ENCODE measurements around the gene NPY. TPM values are rescaled to one million over a fixed set of nuclear protein-coding genes. Genes with fewer than 3 reads are reported as not detected.

NPY gene
- total RNA-seq, 1 donor from 2014 or later = not detected

- no peak for DNase-seq (ENCODE audit: low read depth in 2 of 2)
Observed at GRCh38 chr7:24313777-24314176, 29.8 kb downstream of the NPY start.

GRCh38 chr7:24316340-24316739, 32.4 kb downstream of the NPY start:
- no peak for DNase-seq (ENCODE audit: low read depth in 2 of 2)

GRCh38 chr7:24318326-24318725, 34.3 kb downstream of the NPY start:
- no peak for DNase-seq (ENCODE audit: low read depth in 2 of 2)

GRCh38 chr7:24319209-24319608, 35.2 kb downstream of the NPY start:
- no peak for DNase-seq (ENCODE audit: low read depth in 2 of 2)

- DNase-seq (ENCODE audit: low read depth in 2 of 2) = no peak
Observed at GRCh38 chr7:24323961-24324480, 40.0 kb downstream of the NPY start.

GRCh38 chr7:24325708-24326107, 41.7 kb downstream of the NPY start:
- no peak for DNase-seq (ENCODE audit: low read depth in 2 of 2)

GRCh38 chr7:24328050-24328449, 44.1 kb downstream of the NPY start:
- DNase-seq (ENCODE audit: low read depth in 2 of 2) = no peak

- no peak for DNase-seq (ENCODE audit: low read depth in 2 of 2)
Observed at GRCh38 chr7:24328894-24329293, 44.9 kb downstream of the NPY start.

GRCh38 chr7:24334012-24334411, 50.0 kb downstream of the NPY start:
- no peak for DNase-seq (ENCODE audit: low read depth in 2 of 2)

- no peak for DNase-seq (ENCODE audit: low read depth in 2 of 2)
Observed at GRCh38 chr7:24334627-24335026, 50.6 kb downstream of the NPY start.

- DNase-seq (ENCODE audit: low read depth in 2 of 2) = no peak
Observed at GRCh38 chr7:24336461-24336860, 52.5 kb downstream of the NPY start.

GRCh38 chr7:24337180-24337579, 53.2 kb downstream of the NPY start:
- no peak for DNase-seq (ENCODE audit: low read depth in 2 of 2)

- no peak for DNase-seq (ENCODE audit: low read depth in 2 of 2)
Observed at GRCh38 chr7:24339575-24339974, 55.6 kb downstream of the NPY start.

- no peak for DNase-seq (ENCODE audit: low read depth in 2 of 2)
Observed at GRCh38 chr7:24340727-24341126, 56.7 kb downstream of the NPY start.
